ENCODE measurements around the gene CD19.
"Not testable (repeated sequence)": the region's sequence is repeated elsewhere in the genome, so short reads cannot be mapped to it uniquely, and the experiment has no call there.

Gene CD19

GRCh38 chr16:28937222-28937876, 5.6 kb downstream of the CD19 start:
- DNase-seq: no peak

- DNase-seq: no peak
These were observed 7.0 kb downstream of the CD19 start for GRCh38 chr16:28938721-28939120.

- DNase-seq: not testable (repeated sequence)
These were observed 8.1 kb downstream of the CD19 start for GRCh38 chr16:28939825-28940224.

GRCh38 chr16:28943281-28943680, 11.5 kb downstream of the CD19 start:
- DNase-seq: no peak

- DNase-seq: no peak
These were observed 14.9 kb downstream of the CD19 start for GRCh38 chr16:28946681-28947080.

- DNase-seq: peak; percentile 100
These were observed 19.1 kb downstream of the CD19 start, which contains the start of gene NFATC2IP for GRCh38 chr16:28950648-28951409. NFATC2IP (plus strand) TSS chr16:28950937; CDS start chr16:28951012, 75 bp downstream.

GRCh38 chr16:28951410-28951943, 19.7 kb downstream of the CD19 start:
- no peak for DNase-seq

- DNase-seq: no peak
These were observed 26.4 kb downstream of the CD19 start for GRCh38 chr16:28958216-28958615.

- DNase-seq: no peak
These were observed 27.1 kb downstream of the CD19 start for GRCh38 chr16:28958836-28959235.

- no peak for DNase-seq
These were observed 32.3 kb downstream of the CD19 start for GRCh38 chr16:28964072-28964471.

- no peak for DNase-seq
These were observed 32.7 kb downstream of the CD19 start for GRCh38 chr16:28964496-28964895.

GRCh38 chr16:28967156-28967555, 35.4 kb downstream of the CD19 start:
- DNase-seq: no peak

- DNase-seq: not testable (repeated sequence)
These were observed 37.9 kb downstream of the CD19 start for GRCh38 chr16:28969696-28970095.

- no peak for DNase-seq
These were observed 42.3 kb downstream of the CD19 start for GRCh38 chr16:28974007-28974436.

GRCh38 chr16:28974437-28975157, 42.8 kb downstream of the CD19 start, which contains the start of gene SPNS1:
SPNS1 (plus strand) TSS chr16:28974778; CDS start chr16:28975152, 374 bp downstream.
- peak; percentile 93 for DNase-seq

GRCh38 chr16:28975158-28975599, 43.4 kb downstream of the CD19 start:
- no peak for DNase-seq

- peak; percentile 57 for DNase-seq
These were observed 46.2 kb downstream of the CD19 start for GRCh38 chr16:28977703-28978662.

GRCh38 chr16:28980330-28980729, 48.6 kb downstream of the CD19 start:
- not testable (repeated sequence) for DNase-seq

- no peak for DNase-seq
These were observed 49.2 kb downstream of the CD19 start for GRCh38 chr16:28980929-28981328.

- peak; percentile 43 for DNase-seq
These were observed 49.7 kb downstream of the CD19 start for GRCh38 chr16:28981517-28981916.

- DNase-seq: no peak
These were observed 50.6 kb downstream of the CD19 start for GRCh38 chr16:28982418-28982817.

- DNase-seq: no peak
These were observed 51.2 kb downstream of the CD19 start for GRCh38 chr16:28982949-28983348.

All from CD4-positive, alpha-beta T cell treated with Interleukin-12 subunit alpha and Interleukin-12 subunit beta, for 1 hour (primary cell).